Aorta (tissue), 5 donors: ENCODE measurements around the gene ARMC5. TPM values are rescaled to one million over a fixed set of nuclear protein-coding genes. Genes with fewer than 3 reads are reported as not detected.
"Not testable (repeated sequence)": the region's sequence is repeated elsewhere in the genome, so short reads cannot be mapped to it uniquely, and the experiment has no call there.

Source experiments
- ATAC-seq: fragments of 200-7000 bp; cut with Tn5 transposase; one replicate; pipeline ENCODE4 v1.9.1; 2022; ENCODE audit warnings: moderate library complexity; ENCODE audit not compliant: low FRiP score
- DNase-seq, 2 donors: peaks; one replicate each; pipeline ENCODE4 v3.0.0-alpha.2; 2020
- H3K27ac ChIP-seq, 2 donors: one replicate each; pipeline ENCODE4 v1.5.1; 2013; ENCODE audit warnings: low read length in 2 of 2, mild to moderate bottlenecking in 2 of 2, moderate library complexity in 2 of 2, control low read depth in 1 of 2, inconsistent platforms in 1 of 2, low read depth in 1 of 2
- H3K27me3 ChIP-seq, 2 donors: one replicate each; pipeline ENCODE4 v1.6.1; 2013; ENCODE audit warnings: control low read depth in 1 of 2, low read length in 1 of 2, mild to moderate bottlenecking in 1 of 2, moderate library complexity in 1 of 2; ENCODE audit not compliant: insufficient read depth in 2 of 2, control insufficient read depth in 1 of 2
- H3K36me3 ChIP-seq, 2 donors: one replicate each; pipeline ENCODE4 v1.6.1; 2013; ENCODE audit warnings: control low read depth in 1 of 2, low read length in 1 of 2, mild to moderate bottlenecking in 1 of 2; ENCODE audit not compliant: insufficient read depth in 2 of 2, control insufficient read depth in 1 of 2
- H3K4me1 ChIP-seq, 2 donors: one replicate each; pipeline ENCODE4 v1.6.1; 2013; ENCODE audit warnings: low read length in 2 of 2, control low read depth in 1 of 2, mild to moderate bottlenecking in 1 of 2, moderate library complexity in 1 of 2; ENCODE audit not compliant: insufficient read depth in 2 of 2, control insufficient read depth in 1 of 2
- H3K4me3 ChIP-seq, 2 donors: one replicate each; pipeline ENCODE4 v1.5.1; 2013; ENCODE audit warnings: low read length in 2 of 2, control low read depth in 1 of 2, mild to moderate bottlenecking in 1 of 2
- H3K9me3 ChIP-seq: one replicate; pipeline ENCODE4 v1.6.1; 2013; ENCODE audit warnings: mild to moderate bottlenecking, low read length; ENCODE audit not compliant: control insufficient read depth
- WGBS, 2 donors: extraction: QIAGEN DNeasy Blood & Tissue Kit; methylation state at CpG; one replicate each; pipeline ENCODE4 v1.1.7; 2013; 5-methylcytosine and 5-hydroxymethylcytosine counted together
- intact Hi-C, 2 donors: fragments of 100-400 bp; cut with DNase I; formaldehyde crosslinking; loops; one replicate each; pipeline versions ENCODE4 v1.14.2 to v1.15.0; 2022
- polyA plus RNA-seq, 2 donors: library from polyadenylated mRNA; stranded (reverse); fragments of 200-250 nt; gene quantifications; one replicate each; pipeline ENCODE4 v1.2.3, GENCODE V29; 2013
- total RNA-seq, 2 donors: library from RNA; stranded (reverse); fragmentation: NEBNext Ultra II Directional; extraction: Animal tissue kit (Norgen Biotek cat#: 25700); gene quantifications; one replicate each; pipeline ENCODE4 v1.2.1, GENCODE V29; 2021
- donor health status: healthy with polysubstance abuse.
- donor health status: Bipolar disorder and iron deficiency.
- donor health status: DM: no; HTN: no; CAD: no.
- donor health status: DM: no; HTN: no; CAD: no.
- donor health status: DM: yes; HTN: yes; CAD: no.

Gene ARMC5
- total and polyA plus RNA-seq, 4 donors: 2.1 to 14.1 (median 8.8) TPM

DNA sequence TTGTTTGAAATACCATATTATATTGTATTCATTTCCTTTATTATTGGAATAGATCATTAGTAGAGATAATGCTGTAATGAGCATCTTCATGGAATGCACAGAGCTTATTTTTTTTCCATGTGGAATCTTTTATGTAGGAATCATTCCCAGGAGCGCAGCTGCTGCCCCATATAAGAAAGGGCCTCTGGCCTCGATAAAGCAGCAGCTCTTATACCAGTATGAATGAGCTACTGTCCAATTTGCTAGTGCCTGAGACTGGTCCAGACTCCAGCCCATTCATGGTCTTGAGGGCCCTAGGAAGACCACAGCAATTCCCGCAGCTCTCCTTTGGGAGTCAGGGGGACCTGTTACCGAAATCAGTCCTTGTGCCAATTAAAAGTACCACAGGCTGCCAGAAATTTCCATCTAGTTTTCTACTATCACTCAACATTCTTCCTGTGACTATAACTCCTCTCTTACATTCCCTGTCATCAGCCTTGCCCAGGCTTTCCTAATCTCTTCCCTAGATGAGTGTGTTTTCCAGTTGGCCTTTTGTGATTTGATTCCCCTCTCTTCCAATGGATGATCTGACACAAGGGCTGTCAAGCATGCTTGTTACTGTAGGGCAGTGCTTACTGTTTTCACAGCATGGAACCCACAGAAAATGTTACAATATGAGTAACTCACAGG lies 18.7 kb upstream of the ARMC5 start:
- H3K9me3 ChIP-seq: no peaks in the 10 kb centered on the region
- H3K27ac ChIP-seq: no peak overlapping the region
- H3K36me3 ChIP-seq: no peaks in the 10 kb centered on the region
- ATAC-seq (no peak), DNase-seq (no peak)
- 38 to 49% methylated on average over 4 of the region's 4 CpGs for WGBS, 2 donors
- no peaks in the 10 kb centered on the region for H3K4me1 ChIP-seq
- intact Hi-C loops: loop anchor here (10.0 kb wide), 1 partner anchor 256 kb away; the partner anchor contains the start of gene FUS (in 2 of the 2)
- H3K4me3 ChIP-seq: no peak overlapping the region
- no peaks in the 10 kb centered on the region for H3K27me3 ChIP-seq

DNA sequence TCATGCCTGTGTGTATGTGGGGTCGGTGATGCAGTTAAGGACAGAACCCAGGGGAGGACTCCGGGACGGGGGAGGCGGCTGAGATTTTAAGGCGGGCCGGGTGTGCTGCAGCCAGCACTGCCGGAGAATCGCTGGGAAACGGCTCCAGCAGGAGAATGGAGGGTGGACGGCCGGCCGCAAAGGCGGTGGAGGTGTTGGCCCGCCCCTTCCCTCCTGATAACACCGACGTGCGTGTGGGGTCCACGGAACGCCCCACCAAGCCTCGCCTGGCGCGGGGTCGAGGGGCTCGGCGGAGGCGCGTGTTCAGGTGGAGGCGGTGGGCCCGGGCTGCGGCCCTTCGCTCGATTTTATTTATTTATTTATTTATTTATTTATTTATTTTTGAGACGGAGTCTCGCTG lies 17.3 kb upstream of the ARMC5 start:
- DNase-seq (peak in 1 of 2 donors; percentile 77), ATAC-seq (no peak)
- H3K36me3 ChIP-seq: no peaks in the 10 kb centered on the region
- no peaks in the 10 kb centered on the region for H3K4me1 ChIP-seq
- H3K4me3 ChIP-seq: no peak overlapping the region
- intact Hi-C loops: loop anchor here (2.0 to 10.0 kb wide), 2 partner anchors 257 to 457 kb away; partner anchors contain the start of genes FUS (in 2 of the 2) and HSD3B7 (in 1 of the 2)
- H3K27ac ChIP-seq: no peak overlapping the region
- H3K27me3 ChIP-seq: no peaks in the 10 kb centered on the region
- WGBS, 2 donors: 62 to 68% methylated on average over 29 to 34 of the region's 34 CpGs
- H3K9me3 ChIP-seq: no peaks in the 10 kb centered on the region

DNA sequence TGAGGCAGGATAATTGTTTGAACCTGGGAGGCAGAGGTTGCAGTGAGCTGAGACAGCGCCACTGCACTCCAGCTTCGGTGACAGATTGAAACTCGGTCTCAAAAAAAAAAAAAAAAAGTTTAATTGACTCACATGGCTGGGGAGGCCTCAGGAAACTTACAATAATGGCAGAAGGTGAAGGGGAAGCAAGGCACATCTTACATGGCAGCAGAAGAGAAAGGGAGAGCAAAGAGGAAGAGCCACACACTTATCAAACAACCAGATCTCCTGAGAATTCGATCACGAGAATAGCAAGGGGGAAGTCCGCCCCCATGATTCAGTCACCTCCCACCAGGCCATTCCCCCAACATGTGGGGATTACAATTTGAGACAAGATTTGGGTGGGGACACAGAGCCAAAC lies 13.4 kb upstream of the ARMC5 start:
- ATAC-seq, H3K27ac ChIP-seq, DNase-seq, H3K27me3 ChIP-seq, H3K9me3 ChIP-seq, H3K4me1 ChIP-seq, H3K4me3 ChIP-seq, H3K36me3 ChIP-seq: not testable (repeated sequence)
- 78 to 84% methylated on average over 6 of the region's 6 CpGs for WGBS, 2 donors
- intact Hi-C loops: loop anchor here (10.0 kb wide), 1 partner anchor 261 kb away; the partner anchor contains the start of gene FUS (in 2 of the 2)

DNA sequence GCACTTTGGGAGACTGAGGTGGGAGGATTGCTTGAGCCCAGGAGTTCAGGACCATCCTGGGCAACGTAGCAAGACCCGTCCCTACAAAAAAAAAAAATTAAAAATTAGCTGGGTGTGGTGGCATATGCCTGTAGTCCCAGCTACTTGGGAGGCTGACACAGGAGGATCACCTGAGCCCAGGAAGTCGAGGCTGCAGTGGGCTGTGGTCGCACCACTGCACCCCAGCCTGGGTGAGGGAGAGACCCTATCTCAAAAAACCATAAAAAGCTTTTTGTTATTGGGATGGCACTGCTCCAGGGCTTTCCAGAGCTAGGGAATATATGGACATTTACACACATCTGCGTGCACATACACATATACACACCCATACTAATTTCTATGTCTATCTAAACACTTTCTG lies 8.1 kb upstream of the ARMC5 start:
- no peaks in the 10 kb centered on the region for H3K9me3 ChIP-seq
- intact Hi-C loops: loop anchor here (10.0 kb wide), 1 partner anchor 424 kb away; the partner anchor contains the start of gene ZNF267 (in 2 of the 2)
- H3K4me3 ChIP-seq: no peak overlapping the region
- peaks cover 0 to 4% of the 10 kb centered on the region in 2 donors for H3K4me1 ChIP-seq
- H3K27me3 ChIP-seq: no peaks in the 10 kb centered on the region
- H3K36me3 ChIP-seq: no peaks in the 10 kb centered on the region
- DNase-seq: no peak
- no peak overlapping the region for H3K27ac ChIP-seq
- ATAC-seq: no peak
- 86 to 87% methylated on average over 5 of the region's 5 CpGs for WGBS, 2 donors

DNA sequence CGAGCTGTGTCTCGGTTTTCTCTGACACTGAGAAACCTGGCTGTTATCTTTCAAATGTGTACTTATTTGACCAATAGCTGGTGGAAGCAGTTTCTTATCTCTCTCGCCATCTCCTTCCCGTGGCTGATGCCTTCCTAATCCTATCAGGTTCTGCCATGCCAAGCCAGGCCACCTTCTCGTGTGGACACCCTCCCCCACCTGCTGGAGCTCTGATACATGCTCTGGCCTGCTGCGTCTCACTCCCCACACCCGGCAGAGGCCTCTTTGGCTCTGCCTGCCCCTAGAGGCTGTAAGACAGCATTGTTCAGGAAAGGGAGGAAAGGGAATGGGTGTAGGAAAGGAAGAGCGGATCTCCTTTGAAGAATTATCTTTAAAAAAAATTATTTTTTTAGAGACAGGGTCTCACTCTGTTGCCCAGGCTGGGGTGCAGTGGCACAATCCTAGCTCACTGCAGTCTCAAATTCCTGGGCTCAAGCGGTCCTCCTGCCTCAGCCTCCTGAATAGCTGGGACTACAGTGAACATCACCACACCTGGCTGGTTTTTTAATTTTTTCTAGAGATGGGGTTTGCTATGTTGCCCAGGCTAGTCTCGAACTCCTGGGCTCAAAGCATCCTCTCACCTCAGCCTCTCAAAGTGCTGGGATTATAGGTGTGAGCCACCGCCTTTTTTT lies 7.5 kb upstream of the ARMC5 start:
- Histone ChIP-seq H3K36me3 (no peaks in the 10 kb centered on the region), H3K27me3 (no peaks in the 10 kb centered on the region), H3K4me3 (no peak overlapping the region), H3K9me3 (no peaks in the 10 kb centered on the region), H3K4me1 (peaks cover 0 to 4% of the 10 kb centered on the region in 2 donors), H3K27ac (no peak overlapping the region)
- ATAC-seq (peak; percentile 61), DNase-seq (peak in 1 of 2 donors; percentile 81)
- WGBS, 2 donors: 47 to 52% methylated on average over 11 of the region's 11 CpGs
- intact Hi-C loops: loop anchor here (10.0 kb wide), 1 partner anchor 423 kb away; the partner anchor contains the start of gene ZNF267 (in 2 of the 2)

DNA sequence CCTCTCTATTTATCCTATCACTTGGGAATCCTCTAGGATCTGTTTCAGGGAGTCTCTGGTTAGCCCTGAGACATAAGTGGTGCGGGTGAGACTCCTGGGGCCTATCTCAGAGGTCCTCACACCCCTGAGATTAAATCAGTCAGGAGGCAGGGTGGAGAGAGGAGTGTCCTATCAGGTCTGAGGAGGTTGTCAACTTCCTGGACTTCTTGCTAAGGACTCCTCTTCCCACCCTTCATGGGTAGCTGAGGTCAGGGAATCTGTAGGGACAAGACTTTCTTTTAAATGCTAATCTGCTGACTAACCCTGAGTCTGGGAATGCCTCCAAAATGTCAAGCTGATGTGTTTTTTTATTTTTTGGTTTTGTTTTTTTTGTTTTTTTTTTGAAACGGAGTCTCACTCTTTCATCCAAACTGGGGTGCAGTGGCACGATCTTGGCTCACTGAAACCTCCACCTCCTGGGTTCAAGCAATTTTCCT lies 6.6 kb upstream of the ARMC5 start:
- H3K27ac ChIP-seq: peak overlapping the region in 1 of 2 donors; percentile 93
- no peaks in the 10 kb centered on the region for H3K27me3 ChIP-seq
- no peaks in the 10 kb centered on the region for H3K36me3 ChIP-seq
- intact Hi-C loops: loop anchor here (10.0 kb wide), 1 partner anchor 422 kb away; the partner anchor contains the start of gene ZNF267 (in 2 of the 2)
- no peaks in the 10 kb centered on the region for H3K9me3 ChIP-seq
- WGBS, 2 donors: 16 to 18% methylated on average over 3 of the region's 3 CpGs
- peaks cover 0 to 4% of the 10 kb centered on the region in 2 donors for H3K4me1 ChIP-seq
- peak; percentile 79 for ATAC-seq
- no peak for DNase-seq
- H3K4me3 ChIP-seq: no peak overlapping the region

DNA sequence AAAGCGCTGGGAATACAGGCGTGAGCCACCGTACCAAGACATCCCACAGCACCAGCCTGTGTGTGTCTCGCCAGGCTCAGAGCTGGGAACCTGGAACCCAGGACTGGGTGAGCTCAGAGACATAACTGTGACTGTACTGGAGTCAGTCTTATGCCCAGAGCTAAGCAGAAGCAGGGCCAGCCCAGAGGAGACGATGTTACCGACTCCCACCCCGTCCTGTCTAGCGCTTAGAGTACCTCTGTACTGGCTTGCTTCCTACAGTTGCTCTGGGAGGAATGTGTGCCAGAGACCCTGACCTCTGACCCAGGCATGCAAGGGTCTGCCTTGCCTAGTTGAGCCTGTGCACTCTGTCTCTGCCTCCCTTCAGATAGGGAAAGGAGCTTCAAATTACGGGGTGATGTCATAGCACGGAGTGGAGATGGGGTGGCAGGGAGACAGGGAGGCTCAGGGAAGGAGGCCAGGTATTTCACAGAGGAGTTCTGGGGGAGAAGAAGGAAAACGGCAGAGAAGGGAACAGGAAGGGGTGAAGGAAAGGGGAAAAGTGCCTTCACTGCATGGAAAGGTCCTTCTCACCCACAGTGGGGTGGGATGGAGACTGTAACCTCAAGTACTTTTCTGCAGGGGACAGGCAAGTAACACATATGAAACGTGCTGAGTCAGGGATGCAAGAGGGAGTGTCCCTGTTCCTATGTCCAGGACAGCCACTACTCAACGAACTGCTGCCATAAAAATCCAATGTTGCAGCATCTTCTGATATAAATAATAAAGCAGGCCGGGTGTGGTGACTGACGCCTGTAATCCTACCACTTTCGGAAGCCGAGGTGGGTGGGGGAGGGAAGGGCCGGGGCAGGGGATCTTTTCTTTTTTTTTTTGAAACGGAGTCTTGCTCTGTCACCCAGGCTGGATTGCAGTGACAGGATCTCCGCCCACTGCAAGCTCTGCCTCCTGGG lies 5.8 kb upstream of the ARMC5 start:
- Histone ChIP-seq H3K9me3 (no peaks in the 10 kb centered on the region), H3K27ac (peak overlapping the region in 1 of 2 donors; percentile 65), H3K36me3 (no peaks in the 10 kb centered on the region), H3K4me3 (no peak overlapping the region), H3K27me3 (no peaks in the 10 kb centered on the region), H3K4me1 (peaks cover 0 to 4% of the 10 kb centered on the region in 2 donors)
- 40 to 41% methylated on average over 20 of the region's 20 CpGs for WGBS, 2 donors
- intact Hi-C loops: loop anchor here (10.0 kb wide), 1 partner anchor 421 kb away; the partner anchor contains the start of gene ZNF267 (in 2 of the 2)
- ATAC-seq (peak; percentile 19), DNase-seq (peak in 1 of 2 donors; percentile 74)
